HG02571 (cell line): ENCODE data around the gene RBCK1.
A peak's percentile ranks its signal among the peaks of the same experiment; 100 is the strongest.
"Not testable (repeated sequence)": the region's sequence is repeated elsewhere in the genome, so short reads cannot be mapped to it uniquely, and the experiment has no call there.

ENCODE experiments used
- ATAC-seq: cut with Tn5 transposase; IDR thresholded peaks from one replicate; pipeline ENCODE4 v1.9.1; 2021; ENCODE audit warnings: mild to moderate bottlenecking, moderate library complexity; ENCODE audit not compliant: unreplicated experiment

The RBCK1 gene

DNA sequence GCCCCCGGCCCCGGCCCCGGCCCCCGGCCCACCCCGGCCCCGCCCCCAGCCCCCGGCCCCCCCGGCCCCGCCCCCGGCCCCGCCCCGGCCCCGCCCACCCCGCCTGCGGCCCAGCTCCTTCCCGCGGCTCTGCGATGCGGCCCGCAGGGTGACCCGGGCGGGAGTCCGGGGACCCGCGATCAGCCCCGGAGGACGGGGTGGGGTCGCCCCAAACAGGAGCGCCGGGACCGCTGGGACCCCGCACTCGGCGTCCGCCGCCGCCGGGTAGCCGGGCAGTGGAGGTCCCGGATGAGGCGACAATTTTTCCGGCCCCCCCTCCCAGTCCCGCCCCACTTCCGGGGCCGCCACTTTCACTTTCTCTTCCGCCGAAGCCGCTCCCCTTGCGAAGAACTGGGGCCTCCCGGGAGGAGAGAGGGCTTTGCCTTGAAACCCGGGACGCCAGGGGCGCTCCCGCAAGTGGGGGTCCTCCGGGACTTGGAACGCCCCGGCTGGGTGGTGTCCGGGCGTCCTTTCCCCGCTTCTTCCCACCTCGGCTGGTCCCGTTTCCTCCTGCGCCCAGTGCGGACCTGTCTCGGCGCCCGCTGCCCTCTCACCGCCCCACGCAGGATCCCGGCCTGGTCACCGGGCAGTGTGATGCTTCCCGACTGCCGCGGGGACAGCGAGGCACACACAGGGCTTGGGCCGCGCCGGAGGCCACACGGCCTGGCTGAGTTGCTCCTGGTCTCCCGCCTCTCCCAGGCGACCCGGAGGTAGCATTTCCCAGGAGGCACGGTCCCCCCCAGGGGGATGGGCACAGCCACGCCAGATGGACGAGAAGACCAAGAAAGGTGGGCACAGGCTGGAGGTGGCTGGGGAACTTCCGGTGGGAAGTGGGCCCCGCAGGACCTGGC is at the start of gene RBCK1:
RBCK1 (plus strand) TSS at position 347 of the 890 bp plus-strand sequence; CDS start at position 806, 459 bp downstream.
- peak; percentile 59 for ATAC-seq

DNA sequence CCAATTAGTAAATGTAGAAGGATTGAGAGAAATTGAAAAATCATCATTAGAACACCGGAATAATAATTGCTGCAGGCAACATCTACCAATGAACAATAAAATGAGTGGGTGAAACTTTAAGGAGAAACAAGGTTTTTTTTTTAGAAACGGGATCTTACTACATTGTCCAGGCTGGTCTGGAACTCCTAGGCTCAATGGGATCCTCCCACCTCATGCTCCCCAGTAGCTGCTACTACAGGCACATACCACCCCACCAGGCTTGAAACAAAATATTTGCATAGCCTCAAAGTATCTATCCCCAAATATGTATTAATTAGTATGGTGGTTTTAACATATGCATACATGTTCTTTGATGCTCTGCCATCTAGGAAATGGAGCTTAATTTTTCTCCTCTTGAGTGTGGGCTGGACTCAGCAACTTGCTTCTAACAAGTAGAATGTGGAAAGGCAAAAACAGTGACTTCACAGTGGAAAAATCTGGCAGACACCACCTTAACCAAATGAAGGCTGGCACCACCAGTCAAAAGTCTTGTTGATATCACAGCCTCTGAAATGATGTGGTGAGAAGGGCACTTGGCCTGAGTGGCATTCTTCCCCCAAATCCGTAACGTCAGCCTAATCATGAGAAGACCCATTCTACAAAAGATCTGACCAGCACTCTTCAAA is 49.1 kb upstream of the RBCK1 start:
- ATAC-seq: no peak

DNA sequence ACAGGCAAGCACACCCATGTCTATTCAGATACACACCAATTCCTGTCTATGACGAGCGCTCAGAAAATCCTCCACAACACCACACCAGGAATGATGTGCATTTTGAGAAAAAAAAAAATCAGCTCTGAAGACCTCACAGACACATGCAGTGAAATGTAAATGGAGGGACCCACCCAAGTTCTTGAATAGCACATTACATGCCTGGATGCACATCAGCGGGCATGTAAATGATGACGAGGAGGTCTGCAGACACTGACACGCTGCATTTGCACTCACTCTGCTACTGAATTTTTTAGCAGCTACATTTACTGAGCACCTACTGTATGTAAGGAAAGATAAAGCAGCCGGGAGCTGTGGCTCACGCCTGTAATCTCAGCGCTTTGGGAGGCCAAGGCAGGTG is 46.5 kb upstream of the RBCK1 start:
- no peak for ATAC-seq

DNA sequence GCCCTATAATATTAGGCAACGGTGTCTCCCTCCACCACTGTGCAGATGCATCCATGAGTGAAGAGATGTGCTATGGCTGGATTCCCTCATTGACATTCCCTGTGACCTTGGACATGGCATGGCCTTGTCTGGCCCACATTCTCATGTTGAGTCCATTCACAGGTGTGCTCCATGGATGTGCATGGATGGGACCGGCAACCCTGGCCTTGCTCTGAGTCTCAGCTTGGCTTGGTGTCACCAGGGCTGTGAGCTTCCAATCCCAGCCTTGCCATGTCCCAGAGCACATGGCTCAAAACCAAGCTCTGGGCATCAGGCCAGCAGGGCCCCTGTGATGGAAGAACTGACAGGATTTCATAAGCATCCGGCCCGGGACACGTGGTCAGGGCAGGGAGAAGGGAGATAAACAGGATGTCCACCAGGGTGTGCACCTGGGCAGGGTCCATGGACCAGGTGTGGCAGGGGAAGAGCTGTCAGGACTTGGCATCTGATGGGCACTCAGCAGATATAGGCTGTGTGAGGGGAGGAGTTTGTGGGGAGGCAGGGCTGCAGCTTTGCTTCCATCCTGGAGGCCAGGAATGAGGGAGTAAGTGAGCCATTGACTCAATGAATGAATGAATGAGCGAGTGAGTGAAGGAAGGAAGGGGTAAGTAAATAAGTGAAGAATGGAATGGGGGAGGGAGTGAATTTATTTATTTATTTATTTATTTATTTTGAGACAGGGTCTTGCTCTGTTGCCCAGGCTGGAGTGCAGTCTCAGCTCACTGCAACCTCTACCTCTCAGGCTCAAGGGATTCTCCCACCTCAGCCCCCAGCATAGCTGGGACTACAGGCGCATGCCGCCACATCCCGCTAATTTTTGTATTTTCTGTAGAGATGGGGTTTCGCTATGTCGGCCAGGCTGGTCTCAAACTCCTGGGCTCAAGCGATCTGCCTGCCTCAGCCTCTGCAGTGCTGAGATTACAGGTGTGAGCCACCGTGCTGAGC is 45.5 kb upstream of the RBCK1 start:
- no peak for ATAC-seq

DNA sequence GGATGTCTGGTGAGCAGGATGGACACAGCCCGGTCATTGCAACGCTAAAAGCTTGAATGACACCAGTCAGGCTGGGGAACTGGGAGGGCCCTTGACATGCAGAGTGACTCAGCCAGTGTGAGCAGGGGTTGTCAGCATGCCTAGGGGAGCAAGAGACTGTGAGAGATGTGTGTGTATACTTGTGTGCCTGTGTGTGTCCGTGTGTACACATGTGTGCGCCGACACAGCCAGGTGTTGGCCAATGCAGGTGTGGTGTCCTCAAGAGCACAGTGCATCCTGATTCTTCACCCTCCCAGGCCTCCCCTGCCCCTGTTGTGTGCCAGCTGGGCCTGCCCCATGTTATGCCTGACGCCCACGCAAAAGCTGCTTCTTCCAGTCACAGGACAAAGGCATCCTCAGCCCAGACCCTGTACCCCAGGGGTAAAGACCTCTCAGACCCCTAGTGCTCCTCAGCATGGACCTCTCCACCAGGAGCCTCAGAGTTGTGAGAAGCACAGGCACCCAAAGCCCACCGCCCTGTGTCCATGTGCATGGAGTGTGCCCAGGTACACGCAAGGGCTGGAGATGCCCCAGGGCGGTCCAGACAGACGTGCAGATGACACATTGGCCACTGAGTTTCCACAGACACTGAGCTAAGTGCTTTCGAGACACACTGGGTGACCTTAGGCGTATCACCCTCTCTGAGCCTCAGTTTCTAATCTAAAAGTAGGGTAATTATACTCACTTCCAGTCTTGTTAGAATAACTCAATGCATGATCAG is 44.6 kb upstream of the RBCK1 start:
- no peak for ATAC-seq

DNA sequence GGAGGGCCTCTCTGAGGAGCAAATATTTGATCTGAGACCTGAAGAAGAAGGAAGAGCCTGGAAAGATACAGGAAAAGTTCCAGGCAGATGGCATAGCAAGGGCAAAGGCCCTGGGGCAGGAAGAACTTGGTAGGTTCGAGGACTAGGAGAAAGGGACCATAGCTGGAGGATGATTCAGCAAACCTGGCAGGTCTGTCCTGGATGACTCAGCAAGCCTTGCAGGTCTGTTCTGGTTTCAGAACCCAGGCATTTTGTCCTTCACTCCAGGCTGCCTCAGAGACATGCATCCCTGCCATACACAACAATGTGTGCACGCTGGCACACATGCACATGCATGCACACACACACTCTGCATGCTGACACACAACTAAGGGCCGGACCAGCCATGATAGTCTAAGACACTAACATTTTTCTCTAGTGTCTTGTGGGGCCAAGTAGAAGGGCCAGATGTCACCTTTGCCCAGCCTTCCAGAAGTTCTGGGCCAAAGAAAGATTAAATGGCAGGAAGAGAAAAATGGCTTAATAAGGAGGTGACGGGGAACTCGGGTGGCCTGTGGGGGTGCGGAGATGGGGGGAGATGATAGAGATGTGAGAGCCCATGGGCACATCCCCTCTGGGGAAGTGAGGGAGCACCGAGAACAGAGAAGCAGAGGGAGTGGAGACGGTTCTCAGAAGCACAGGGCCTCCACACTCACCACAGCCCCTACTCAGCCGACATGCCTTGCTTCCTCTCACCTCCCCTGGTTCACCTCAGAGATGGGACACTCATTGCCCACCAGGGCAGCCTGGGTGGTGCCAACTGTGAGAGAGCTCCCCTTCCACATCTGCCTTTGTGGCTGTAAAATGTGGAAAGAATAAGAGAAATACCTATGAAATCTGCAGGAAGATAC is 42.9 kb upstream of the RBCK1 start:
- ATAC-seq: no peak

DNA sequence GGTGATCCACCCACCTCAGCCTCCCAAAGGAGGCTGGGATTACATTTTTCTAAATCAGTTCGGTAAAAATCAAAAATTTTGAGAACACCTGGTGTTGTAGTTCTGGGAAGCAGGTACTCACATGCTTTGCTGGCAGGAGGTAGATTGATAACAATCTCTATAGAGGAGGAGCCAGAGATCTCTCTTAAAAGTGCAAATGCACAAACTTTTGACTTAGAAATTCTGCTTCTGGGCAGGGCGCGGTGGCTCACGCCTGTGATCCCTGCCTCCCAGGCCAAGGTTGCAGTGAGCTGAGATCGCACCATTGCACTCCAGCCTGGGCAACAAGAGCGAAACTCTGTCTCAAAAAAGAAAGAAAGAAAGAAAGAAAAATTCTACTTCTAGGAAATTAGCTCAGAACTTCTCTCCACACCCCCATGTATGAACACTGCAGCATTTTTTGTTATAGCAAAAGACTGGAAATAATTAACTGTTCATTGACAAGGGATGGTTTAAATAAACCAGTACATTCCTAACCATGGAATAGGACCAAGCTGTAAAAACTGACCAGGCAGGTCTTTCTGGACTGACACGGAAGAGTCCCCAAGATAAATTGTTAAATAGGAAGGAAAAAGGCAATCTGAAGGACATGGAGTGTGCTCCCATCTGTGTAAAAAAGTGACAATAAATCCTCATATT is 41.9 kb upstream of the RBCK1 start:
- no peak for ATAC-seq

DNA sequence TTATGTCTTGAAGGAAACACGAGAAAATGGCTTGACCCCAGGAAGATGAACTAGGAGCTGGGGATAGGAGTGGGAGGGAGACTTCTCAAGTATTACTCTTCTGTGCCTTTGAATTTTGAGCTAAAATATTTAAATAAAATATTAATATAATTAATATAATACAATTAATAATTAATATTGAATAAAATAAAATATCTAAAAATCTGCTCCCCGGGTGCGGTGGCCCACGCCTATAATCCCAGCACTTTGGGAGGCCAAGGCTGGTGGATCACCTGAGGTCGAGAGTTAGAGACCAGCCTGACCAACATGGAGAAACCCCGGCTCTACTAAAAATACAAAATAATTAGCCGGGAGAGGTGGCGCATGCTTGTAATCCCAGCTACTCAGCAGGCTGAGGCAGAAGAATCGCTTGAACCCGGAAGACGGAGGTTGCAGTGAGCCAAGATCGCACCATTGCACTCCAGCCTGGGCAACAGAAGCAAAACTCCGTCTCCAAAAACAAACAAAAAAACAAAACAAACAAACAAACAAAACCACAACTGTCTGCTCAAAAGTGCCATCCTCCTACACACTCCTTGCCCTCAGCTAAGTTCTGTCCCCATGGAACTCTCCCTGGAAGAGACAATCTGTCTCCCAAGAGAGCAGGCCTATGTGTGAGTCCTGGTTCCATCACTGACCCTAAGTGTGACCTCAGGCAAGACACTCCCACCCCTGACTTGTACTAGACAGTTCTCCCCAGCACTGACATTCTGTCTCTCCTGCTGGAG is 41.2 kb upstream of the RBCK1 start:
- ATAC-seq: no peak

DNA sequence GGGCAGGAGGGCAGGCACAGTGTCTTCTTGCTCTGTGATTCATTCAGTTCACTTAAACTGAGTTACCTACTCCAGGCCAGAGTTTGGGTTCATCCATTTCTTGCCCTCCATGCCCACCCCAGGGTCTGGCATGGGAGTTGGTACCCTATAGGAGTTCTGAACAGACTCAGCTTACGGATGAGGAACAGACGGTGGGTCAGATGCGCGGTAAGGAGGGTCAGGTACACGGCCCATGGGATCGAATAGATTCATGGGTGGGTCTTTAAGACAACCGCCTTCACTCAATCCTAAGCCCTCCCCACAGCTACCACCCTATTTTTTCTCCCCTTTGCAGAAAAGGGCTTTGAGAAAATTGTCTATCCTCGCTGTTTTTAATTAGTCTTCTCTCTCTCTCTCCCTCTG is 40.6 kb upstream of the RBCK1 start:
- no peak for ATAC-seq

DNA sequence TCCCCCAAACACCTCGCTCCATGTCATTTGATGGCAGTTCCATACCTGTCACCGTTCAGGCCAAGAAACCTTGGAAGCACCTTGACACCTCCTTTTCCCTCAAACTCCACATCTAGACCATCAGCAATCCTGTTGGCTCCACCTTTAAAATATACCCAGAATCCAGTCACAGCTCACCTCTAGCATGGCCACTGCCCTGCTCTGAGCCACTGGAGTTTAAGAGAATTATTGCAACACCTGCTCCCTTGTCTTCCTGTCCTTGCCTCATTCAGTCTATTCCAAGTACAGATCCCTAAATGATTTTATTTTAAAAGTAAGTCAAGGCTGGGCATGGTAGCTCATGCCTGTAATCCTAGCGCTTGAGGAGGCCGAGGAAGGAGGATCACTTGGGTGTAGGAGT is 39.2 kb upstream of the RBCK1 start:
- ATAC-seq: no peak

DNA sequence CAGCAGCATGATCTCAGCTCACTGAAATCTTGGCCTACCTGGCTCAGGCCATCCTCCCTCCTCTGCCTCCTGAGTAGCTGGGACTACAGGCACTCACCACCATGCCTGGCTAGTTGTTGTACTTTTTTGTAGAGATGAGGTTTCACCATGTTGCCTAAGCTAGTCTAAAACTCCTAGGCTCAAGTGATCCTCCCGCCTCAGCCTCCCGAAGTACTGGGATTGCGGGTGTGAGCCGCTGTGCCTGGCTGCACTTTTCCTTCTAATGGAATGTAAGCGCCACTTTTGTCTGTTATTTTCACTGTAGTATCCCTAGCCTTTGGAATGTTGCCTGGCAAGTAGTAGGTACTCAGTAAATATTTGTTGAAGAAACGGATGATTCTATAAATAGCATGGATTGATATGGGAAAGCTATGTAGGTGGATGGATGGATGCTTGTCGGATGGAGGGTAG is 37.9 kb upstream of the RBCK1 start:
- ATAC-seq: no peak

DNA sequence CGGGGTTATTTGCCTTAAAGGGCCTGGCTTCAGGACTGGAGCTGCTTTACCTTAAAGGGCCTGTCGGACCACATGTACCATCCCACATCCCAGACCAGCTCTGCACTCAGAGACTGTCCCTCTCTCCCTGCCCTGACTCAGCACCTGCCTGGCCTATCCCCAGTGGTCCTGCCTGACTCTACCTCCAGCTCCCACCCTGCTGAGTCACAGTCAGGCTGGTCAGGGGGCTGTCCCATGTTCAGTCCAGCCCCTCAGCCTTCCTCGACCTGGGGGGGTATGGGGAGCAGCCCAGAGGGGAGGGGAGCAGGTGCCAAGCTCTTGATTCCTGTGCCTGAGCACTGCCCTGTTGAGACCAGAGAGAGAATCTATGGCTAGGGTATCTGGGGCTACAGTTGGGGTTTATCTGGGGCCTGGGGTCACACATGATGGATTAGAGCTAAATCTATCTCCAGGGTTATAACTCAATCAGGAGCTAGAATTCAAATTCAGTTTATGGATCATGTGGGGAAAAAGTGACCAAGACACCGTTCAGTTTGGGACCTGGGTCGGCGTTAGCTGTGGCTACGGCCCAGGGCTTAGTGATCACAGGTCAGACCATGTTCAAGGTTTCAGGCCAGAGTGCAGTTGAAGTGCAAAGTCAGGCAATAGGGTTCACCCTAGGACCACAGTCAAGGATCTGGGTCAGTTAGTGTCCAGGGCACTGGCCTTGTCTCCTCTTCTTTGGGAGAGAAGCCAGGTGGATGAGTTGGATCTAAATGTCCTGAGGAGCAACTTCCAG is 36.9 kb upstream of the RBCK1 start:
- no peak for ATAC-seq

DNA sequence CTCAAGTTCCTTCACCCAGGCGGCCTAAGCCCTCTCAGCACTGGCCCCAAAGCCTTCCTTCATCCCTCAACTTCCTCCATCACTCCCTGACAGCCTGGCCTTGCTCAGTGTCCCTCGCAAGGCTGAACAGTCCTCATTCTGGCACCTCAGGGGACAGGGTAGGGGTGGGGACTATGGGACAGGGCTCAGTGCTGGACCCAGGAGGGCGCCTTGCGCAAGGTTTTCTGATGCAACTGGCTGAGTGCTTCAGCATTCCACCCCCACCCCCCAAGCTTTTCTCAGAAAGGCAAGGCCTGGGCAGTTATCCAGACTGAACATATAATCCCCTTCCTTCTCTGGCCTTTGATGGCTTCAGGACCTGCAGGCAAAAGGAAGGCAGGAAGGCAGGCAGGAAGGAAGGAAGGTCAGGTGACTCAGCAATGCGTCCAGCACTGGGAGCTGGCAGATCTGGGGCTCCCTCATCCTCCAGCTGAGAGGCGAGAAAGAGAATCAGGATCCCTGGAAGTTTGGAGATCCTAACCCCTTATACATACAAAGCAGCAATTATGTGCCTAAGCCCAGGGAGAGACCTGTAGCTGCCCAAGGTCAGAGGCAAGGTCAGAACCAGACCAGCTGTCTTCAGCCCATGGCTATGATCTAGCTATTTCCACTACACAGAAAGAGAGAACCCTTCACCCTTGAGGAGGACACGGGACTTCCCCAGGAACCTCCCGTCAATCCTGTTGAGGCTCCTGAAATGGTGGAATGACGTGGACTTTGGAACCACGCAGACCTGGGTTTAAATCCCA is 36.1 kb upstream of the RBCK1 start:
- ATAC-seq: no peak

DNA sequence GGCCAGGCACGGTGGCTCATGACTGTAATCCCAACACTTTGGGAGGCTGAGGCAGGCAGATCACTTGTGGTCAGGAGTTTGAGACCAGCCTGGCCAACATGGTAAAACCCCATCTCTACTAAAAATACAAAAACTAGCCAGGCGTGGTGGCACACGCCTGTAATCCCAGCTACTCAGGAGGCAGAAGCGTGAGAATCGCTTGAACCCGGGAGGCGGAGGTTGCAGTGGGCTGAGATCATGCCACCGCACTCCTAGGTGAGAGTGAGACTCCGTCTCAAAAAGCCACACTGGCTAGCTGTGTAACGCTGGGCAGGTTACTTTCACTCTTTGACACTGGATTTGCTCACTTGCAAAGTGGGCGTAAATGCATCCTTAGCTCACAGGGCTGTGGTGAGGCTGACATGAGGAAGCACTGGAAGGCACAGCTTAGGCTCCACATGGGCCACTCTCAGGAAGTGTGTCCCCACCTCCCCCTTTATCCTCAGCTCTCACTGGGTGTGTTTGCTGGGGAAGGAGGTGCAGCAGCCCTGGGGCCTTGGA is 35.5 kb upstream of the RBCK1 start:
- ATAC-seq: not testable (repeated sequence)

DNA sequence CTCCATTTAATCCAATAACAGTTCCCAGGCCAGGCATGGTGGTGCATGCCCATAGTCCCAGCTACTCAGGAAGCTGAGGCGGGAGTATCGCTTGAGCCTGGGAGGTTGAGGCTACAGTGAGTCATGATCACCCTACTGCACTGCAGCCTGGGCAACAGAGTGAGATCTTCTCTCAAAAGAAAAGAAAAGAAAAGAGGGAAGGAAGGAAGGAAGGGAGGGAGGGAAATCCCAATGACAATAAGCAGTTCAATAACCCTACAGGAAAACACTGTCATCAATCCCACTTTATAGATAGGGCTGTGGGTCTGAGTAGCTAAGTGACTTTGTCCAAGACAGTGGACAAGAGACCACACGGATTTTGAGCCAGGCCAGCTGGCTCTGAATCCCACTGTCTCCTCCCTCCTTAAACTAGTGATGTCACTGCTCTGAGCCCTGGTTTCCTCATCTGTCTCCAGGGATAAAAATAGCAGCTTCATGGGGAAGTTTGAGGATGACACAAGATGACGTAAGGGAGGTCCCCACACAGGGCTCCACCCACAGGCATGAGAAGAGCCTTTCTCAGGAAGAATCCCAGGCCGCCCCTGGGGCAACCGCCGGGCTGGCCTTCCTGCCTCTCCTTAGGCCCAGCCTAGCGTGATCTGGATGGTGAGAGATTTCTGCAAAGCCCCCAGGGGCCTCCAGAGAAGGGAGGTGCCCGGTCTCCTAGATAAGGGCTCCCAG is 34.8 kb upstream of the RBCK1 start:
- ATAC-seq: no peak
